ENCODE results near the gene GLTP.

- no peak for TF ChIP-seq CTCF (IDR thresholded peaks at IDR 0.05)
- no peak for TF ChIP-seq POLR2A (IDR thresholded peaks at IDR 0.05)
Observed at GRCh38 chr12:109923481-109924245, 43.3 kb upstream of the GLTP start.
